Measurements from ENCODE around the gene SPAG9. TPM values are rescaled to one million over a fixed set of nuclear protein-coding genes. Genes with fewer than 3 reads are reported as not detected.

Gene SPAG9
- total and polyA plus RNA-seq, 2 of the 8 experiments (the other 6 are each of a cell fraction or from before 2014, with no cell fraction given), result 9.8 to 63.8 TPM

GRCh38 chr17:50923611-50924010 lies 197.1 kb downstream of the SPAG9 start:
- H2BK5ac ChIP-seq (ENCODE audit: low read depth, low read length), result no peak overlapping the region
- H3K4me1 ChIP-seq (replicated peaks in 1 of 4; ENCODE audit: control insufficient read depth in 3 of 4, insufficient read depth in 4 of 4, low read length in 3 of 4), result peaks cover 2 to 28% (median 15%) of the 10 kb centered on the region in 4 experiments
- H2BK120ac ChIP-seq (replicated peaks; ENCODE audit: low read depth, low read length), result no peak overlapping the region
- H3K4ac ChIP-seq (replicated peaks; ENCODE audit: insufficient read length, low read depth, low read length), result no peak overlapping the region
- 74% methylated on average over 2 of the region's 2 CpGs; no CpG with 5 or more reads in 1 of the 2 experiments for WGBS, 2 experiments (ENCODE audit: extremely low coverage in 1 of 2, insufficient coverage in 1 of 2, insufficient read length in 1 of 2, insufficient replicate concordance in 2 of 2, low coverage in 1 of 2, low lambda C conversion rate in 2 of 2, missing lambda C conversion rate in 1 of 2)
- H3K9me3 ChIP-seq (ENCODE audit: insufficient read depth in 2 of 2, low read depth in 1 of 2, low read length in 1 of 2), result no peaks in the 10 kb centered on the region
- H3K79me2 ChIP-seq (ENCODE audit: control insufficient read depth in 1 of 2, insufficient read depth in 2 of 2, low read length in 2 of 2), result no peaks in the 10 kb centered on the region
- H2AK5ac ChIP-seq (ENCODE audit: low read depth, low read length), result no peak overlapping the region
- H3K79me1 ChIP-seq (ENCODE audit: low read depth, low read length), result no peaks in the 10 kb centered on the region
- ChIA-PET POLR2A (ENCODE audit: partially characterized antibody) (interaction anchor here (3.0 to 7.9 kb wide), 2 partner anchors 18 to 57 kb away, joined by 7 to 71 read pairs; partner anchors contain the start of gene TOB1), CTCF (ENCODE audit: partially characterized antibody) (interaction anchor here (1.2 to 2.5 kb wide), 4 partner anchors 12 to 140 kb away, joined by 5 to 11 read pairs (median 6); no protein-coding TSS in a partner anchor)
- no peak overlapping the region for H3K56ac ChIP-seq (replicated peaks; ENCODE audit: insufficient read length, low read depth, low read length)
- no peak overlapping the region for H3K14ac ChIP-seq (ENCODE audit: insufficient read length)
- no peaks in the 10 kb centered on the region for H3K36me3 ChIP-seq (ENCODE audit: control insufficient read depth in 2 of 4, insufficient read depth in 4 of 4, low read length in 3 of 4)
- no peak overlapping the region for H2BK15ac ChIP-seq (ENCODE audit: low read length)
- no peak overlapping the region for H4K8ac ChIP-seq (ENCODE audit: extremely low read depth, insufficient read depth, low read length)
- no peak overlapping the region for H4K91ac ChIP-seq (replicated peaks; ENCODE audit: insufficient read length, low read length)
- no peak overlapping the region for H3K4me3 ChIP-seq (ENCODE audit: extremely low read depth in 1 of 4, insufficient read depth in 2 of 4, low read depth in 3 of 4, low read length in 4 of 4)
- no peak overlapping the region for H4K5ac ChIP-seq (ENCODE audit: insufficient read length, low read depth, low read length)
- DNase-seq (ENCODE audit: low read depth in 1 of 2, low spot score in 2 of 2) (no peak), FAIRE-seq (no peak)
- no peak overlapping the region for H2BK20ac ChIP-seq (ENCODE audit: low read length)
- H3K23ac ChIP-seq (ENCODE audit: insufficient read length), result no peak overlapping the region
- no peaks in the 10 kb centered on the region for H4K20me1 ChIP-seq (replicated peaks in 1 of 2; ENCODE audit: control insufficient read depth in 1 of 2, insufficient read depth in 2 of 2, low read length in 2 of 2)
- H3K27ac ChIP-seq (ENCODE audit: low read depth, low read length), result no peak overlapping the region
- no peak overlapping the region for H3K9ac ChIP-seq (replicated peaks in 1 of 4; ENCODE audit: extremely low read depth in 1 of 4, low read depth in 3 of 4, low read length in 3 of 4)
- H3K27me3 ChIP-seq (replicated peaks in 1 of 4; ENCODE audit: control insufficient read depth in 3 of 4, extremely low read depth in 1 of 4, insufficient read depth in 3 of 4, low read length in 3 of 4), result no peaks in the 10 kb centered on the region; a peak in 1 of 7 replicates
- no peaks in the 10 kb centered on the region for H3K23me2 ChIP-seq (ENCODE audit: low read depth, low read length)
- no peak overlapping the region for H3K18ac ChIP-seq (ENCODE audit: extremely low read depth, low read length)
- H2AFZ ChIP-seq (ENCODE audit: low read length), result no peak overlapping the region
- H2BK12ac ChIP-seq (ENCODE audit: low read depth, low read length), result no peak overlapping the region
- no peak overlapping the region for H3K4me2 ChIP-seq (ENCODE audit: insufficient read depth in 1 of 2, low read depth in 2 of 2, low read length in 2 of 2)
- TF ChIP-seq POU5F1 (IDR thresholded peaks at IDR 0.05; ENCODE audit: low read depth, low read length), result no peak
- no peak for TF ChIP-seq CREB1 (IDR thresholded peaks at IDR 0.05)
- no peak for TF ChIP-seq MAFK (IDR thresholded peaks at IDR 0.05; ENCODE audit: low read depth, low read length)
- TF ChIP-seq SP4 (IDR thresholded peaks at IDR 0.05; ENCODE audit: low read length), result no peak
- no peak for TF ChIP-seq EGR1 (IDR thresholded peaks at IDR 0.05; ENCODE audit: borderline replicate concordance, low read depth, low read length)
- no peak for TF ChIP-seq JUN (IDR thresholded peaks at IDR 0.05; ENCODE audit: low read depth, low read length)
- TF ChIP-seq FOSL1 (IDR thresholded peaks at IDR 0.05; ENCODE audit: insufficient read depth, low read depth, low read length), result no peak

All from H1 (cell line).